CD14-positive monocyte (primary cell): ENCODE results near the gene CSTF3. TPM values are rescaled to one million over a fixed set of nuclear protein-coding genes. Genes with fewer than 3 reads are reported as not detected.

ENCODE experiments used
- DNase-seq, 3 donors: peaks; one replicate each; pipeline ENCODE4 v3.0.0-alpha.2; 2011 to 2022
- H2AFZ ChIP-seq: 2 replicates; pipeline ENCODE4 v1.6.0; 2012; ENCODE audit warnings: mild to moderate bottlenecking, low read depth, low read length, inconsistent platforms; ENCODE audit not compliant: insufficient read depth, poor library complexity, severe bottlenecking
- H3K27ac ChIP-seq, 2 donors: 1 replicate in 1 of 2; 2 replicates in 1 of 2; pipeline ENCODE4 v1.5.1; 2012 to 2013; ENCODE audit warnings: low read length in 2 of 2, control low read depth in 1 of 2, inconsistent platforms in 1 of 2, low read depth in 1 of 2, mild to moderate bottlenecking in 1 of 2
- H3K27me3 ChIP-seq, 2 donors: one replicate each; pipeline versions ENCODE4 v1.6.0 to v1.6.1; 2011 to 2013; ENCODE audit warnings: low read length in 2 of 2; ENCODE audit not compliant: control insufficient read depth in 2 of 2, insufficient read depth in 2 of 2
- H3K36me3 ChIP-seq, 2 donors: replicated peaks in 1 of 2; 1 replicate in 1 of 2; 2 replicates in 1 of 2; pipeline versions ENCODE4 v1.5.1 to v1.6.1; 2012 to 2013; ENCODE audit warnings: low read length in 2 of 2, control low read depth in 1 of 2, inconsistent platforms in 1 of 2, mild to moderate bottlenecking in 1 of 2; ENCODE audit not compliant: insufficient read depth in 2 of 2, control insufficient read depth in 1 of 2
- H3K4me1 ChIP-seq, 2 donors: 1 replicate in 1 of 2; 2 replicates in 1 of 2; pipeline versions ENCODE4 v1.5.1 to v1.6.1; 2012 to 2013; ENCODE audit warnings: low read length in 2 of 2, control low read depth in 1 of 2, inconsistent platforms in 1 of 2, mild to moderate bottlenecking in 1 of 2, moderate library complexity in 1 of 2; ENCODE audit not compliant: insufficient read depth in 2 of 2, control insufficient read depth in 1 of 2
- H3K4me2 ChIP-seq: replicated peaks from 2 replicates; pipeline ENCODE3; 2012; ENCODE audit warnings: low read length, moderate library complexity, mild to moderate bottlenecking; ENCODE audit not compliant: poor library complexity, severe bottlenecking; ENCODE audit errors: extremely low read depth
- H3K4me3 ChIP-seq, 3 experiments: fragments of 200-600 bp in 1 of 3; sonication (generic) in 1 of 3; replicated peaks in 1 of 3; 1 replicate in 2 of 3; 2 replicates in 1 of 3; pipeline ENCODE4 v1.5.1; 2011 to 2013; ENCODE audit warnings: low read length in 3 of 3, mild to moderate bottlenecking in 3 of 3, control low read depth in 2 of 3, low read depth in 2 of 3, inconsistent platforms in 1 of 3, moderate library complexity in 1 of 3
- H3K79me2 ChIP-seq: 2 replicates; pipeline ENCODE4 v1.6.0; 2012; ENCODE audit warnings: mild to moderate bottlenecking, control low read depth, inconsistent platforms, low read length, moderate library complexity; ENCODE audit not compliant: insufficient read depth
- H3K9ac ChIP-seq: 2 replicates; pipeline ENCODE4 v1.6.0; 2017; ENCODE audit warnings: low read length, mild to moderate bottlenecking; ENCODE audit not compliant: insufficient read depth, poor library complexity, severe bottlenecking
- H3K9me3 ChIP-seq, 2 donors: replicated peaks in 1 of 2; 1 replicate in 1 of 2; 2 replicates in 1 of 2; pipeline versions ENCODE4 v1.5.1 to v1.6.1; 2012 to 2013; ENCODE audit warnings: low read length in 2 of 2, control low read depth in 1 of 2; ENCODE audit not compliant: control insufficient read depth in 1 of 2, insufficient read depth in 1 of 2
- H4K20me1 ChIP-seq: 2 replicates; pipeline ENCODE4 v1.6.0; 2012; ENCODE audit warnings: mild to moderate bottlenecking, low read length, control low read depth, moderate library complexity; ENCODE audit not compliant: insufficient read depth
- H3K27ac Mint-ChIP-seq, 7 donors: one replicate each; pipeline ENCODE4 v1.8.0; 2020; ENCODE audit warnings: mild to moderate bottlenecking in 7 of 7, mixed read lengths in 7 of 7, moderate library complexity in 6 of 7, inconsistent platforms in 2 of 7
- H3K27me3 Mint-ChIP-seq, 3 donors: one replicate each; pipeline ENCODE4 v1.8.0; 2021 to 2022; ENCODE audit warnings: low read depth in 3 of 3, mild to moderate bottlenecking in 3 of 3, mixed read lengths in 3 of 3, moderate library complexity in 3 of 3, inconsistent platforms in 1 of 3
- H3K36me3 Mint-ChIP-seq, 2 donors: one replicate each; pipeline ENCODE4 v1.8.0; 2020; ENCODE audit warnings: mixed read lengths in 2 of 2, inconsistent platforms in 1 of 2, mild to moderate bottlenecking in 1 of 2
- H3K4me1 Mint-ChIP-seq: one replicate; pipeline ENCODE4 v1.8.0; 2020; ENCODE audit warnings: mild to moderate bottlenecking, mixed read lengths
- H3K4me3 Mint-ChIP-seq, 2 donors: one replicate each; pipeline ENCODE4 v1.8.0; 2020; ENCODE audit warnings: mild to moderate bottlenecking in 2 of 2, mixed read lengths in 2 of 2, moderate library complexity in 1 of 2
- H3K9me3 Mint-ChIP-seq, 7 donors: one replicate each; pipeline ENCODE4 v1.8.0; 2020 to 2022; ENCODE audit warnings: mixed read lengths in 7 of 7, mild to moderate bottlenecking in 6 of 7, moderate library complexity in 6 of 7, inconsistent platforms in 2 of 7
- CTCF ChIP-seq: fragments of 200-600 bp; IDR thresholded peaks from one replicate; pipeline ENCODE4 v1.8.0; 2022; ENCODE audit warnings: antibody characterized with exemption, mild to moderate bottlenecking
- WGBS: methylation state at CpG from one replicate; pipeline ENCODE4 v1.1.5; 2013; ENCODE audit warnings: missing lambda C conversion rate; ENCODE audit not compliant: insufficient coverage; 5-methylcytosine and 5-hydroxymethylcytosine counted together
- intact Hi-C, 2 donors: fragments of 100-400 bp; cut with micrococcal nuclease; formaldehyde crosslinking; loops; one replicate each; pipeline versions ENCODE4 v1.15.0 to v1.15.1; 2023
- polyA plus RNA-seq, 3 donors: library from polyadenylated mRNA; depleted of rRNA in 1 of 3; unstranded in 2 of 3; stranded (reverse) in 1 of 3; fragments of 300-500 nt in 2 of 3; fragments of >200 nt in 1 of 3; fragmentation: Illumina TruSeq in 2 of 3; gene quantifications; 1 replicate in 2 of 3; 2 replicates in 1 of 3; pipeline ENCODE4 v1.2.3, GENCODE V29; 2012 to 2021

The CSTF3 gene
- polyA plus RNA-seq, 3 donors, result 6.9 to 12.1 (median 7.1) TPM

GRCh38 chr11:33064866-33065265, 96.4 kb downstream of the CSTF3 start:
- peak overlapping the region; percentile 55 for H3K4me2 ChIP-seq
- H3K9ac ChIP-seq, result no peak overlapping the region
- peak overlapping the region; percentile 57 to 72 for H3K4me3 Mint-ChIP-seq

More at GRCh38 chr11:33064866-33065265, 96.4 kb downstream of the CSTF3 start:
- Histone ChIP-seq H4K20me1 (no peaks in the 10 kb centered on the region), H3K27me3 (no peaks in the 10 kb centered on the region), H2AFZ (no peak overlapping the region), H3K9me3 (no peaks in the 10 kb centered on the region), H3K27ac (peak overlapping the region; percentile 65 to 76), H3K4me1 (peaks cover 32 to 34% of the 10 kb centered on the region in 2 donors), H3K79me2 (no peaks in the 10 kb centered on the region), H3K36me3 (peaks cover 50 to 58% of the 10 kb centered on the region in 2 donors), H3K4me3 (peak overlapping the region in 1 of 3 experiments; percentile 45)
- H3K27me3 Mint-ChIP-seq, result peaks cover 0 to 2% (median 1%) of the 10 kb centered on the region in 3 donors
- H3K27ac Mint-ChIP-seq, result peak overlapping the region; percentile 82 to 95 (median 93)
- intact Hi-C loops, result loop anchor here in 1 of 2 donors (1.0 to 5.0 kb wide), 2 partner anchors 48 to 105 kb away; partner anchors contain the start of gene DEPDC7
- H3K36me3 Mint-ChIP-seq, result peaks cover 47 to 67% of the 10 kb centered on the region in 2 donors
- no peaks in the 10 kb centered on the region for H3K9me3 Mint-ChIP-seq
- peaks cover 35% of the 10 kb centered on the region for H3K4me1 Mint-ChIP-seq
- no peak for TF ChIP-seq CTCF
- 92% methylated on average over 4 of the region's 5 CpGs for WGBS
- peak in 1 of 3 donors; percentile 8 for DNase-seq
